Neuron (in vitro differentiated cells): ENCODE measurements around the gene UGT1A5.

Experiments
- H2AFZ ChIP-seq: one replicate; pipeline ENCODE4 v1.6.1; 2013; ENCODE audit warnings: low read depth, mild to moderate bottlenecking, inconsistent platforms, low read length, moderate library complexity
- H3K27me3 ChIP-seq: one replicate; pipeline ENCODE4 v1.6.1; 2013; ENCODE audit warnings: low read length; ENCODE audit not compliant: insufficient read depth
- H3K36me3 ChIP-seq: one replicate; pipeline ENCODE4 v1.6.1; 2013; ENCODE audit warnings: low read length; ENCODE audit not compliant: insufficient read depth
- H3K4me1 ChIP-seq: one replicate; pipeline ENCODE4 v1.6.1; 2013; ENCODE audit warnings: low read length; ENCODE audit not compliant: insufficient read depth
- H3K4me3 ChIP-seq: 2 replicates; pipeline ENCODE4 v1.5.1; 2013; ENCODE audit warnings: mild to moderate bottlenecking, low read length, moderate library complexity
- H3K9me3 ChIP-seq: one replicate; pipeline ENCODE4 v1.6.1; 2013; ENCODE audit warnings: low read length

The UGT1A5 gene

GRCh38 chr2:233815861-233816260, 103.2 kb downstream of the UGT1A5 start:
- H3K4me3 ChIP-seq, result no peak overlapping the region

GRCh38 chr2:233816334-233816733, 103.6 kb downstream of the UGT1A5 start:
- Histone ChIP-seq H3K4me1 (no peaks in the 10 kb centered on the region), H3K4me3 (no peak overlapping the region), H3K36me3 (no peaks in the 10 kb centered on the region), H3K27me3 (no peaks in the 10 kb centered on the region), H3K9me3 (no peaks in the 10 kb centered on the region), H2AFZ (no peak overlapping the region)

More at GRCh38 chr2:233815861-233816260, 103.2 kb downstream of the UGT1A5 start:
- H2AFZ ChIP-seq, result no peak overlapping the region
- no peaks in the 10 kb centered on the region for H3K9me3 ChIP-seq
- no peaks in the 10 kb centered on the region for H3K36me3 ChIP-seq
- H3K27me3 ChIP-seq, result no peaks in the 10 kb centered on the region
- H3K4me1 ChIP-seq, result no peaks in the 10 kb centered on the region

DNA sequence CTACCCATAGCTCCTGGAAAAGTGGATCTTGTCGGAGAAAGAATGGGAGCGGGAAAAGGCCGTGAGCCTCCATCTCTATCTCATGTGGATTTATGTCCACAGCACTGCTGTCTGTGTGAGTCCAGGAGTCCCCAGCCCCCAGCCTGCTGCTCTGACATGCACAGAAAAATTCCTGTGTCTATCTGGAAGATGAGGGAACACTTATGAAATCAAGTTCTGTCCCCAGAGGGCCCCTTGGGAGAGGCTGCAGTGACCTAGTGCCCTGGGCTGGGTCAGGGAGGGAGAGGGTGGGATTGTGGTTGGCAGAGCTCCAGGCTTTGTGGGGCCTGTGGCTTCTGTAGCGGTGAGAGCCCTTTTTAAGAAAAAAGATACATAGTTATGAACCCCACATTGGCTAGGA, 104.1 kb downstream of the UGT1A5 start:
- H3K9me3 ChIP-seq, result no peaks in the 10 kb centered on the region
- H3K4me1 ChIP-seq, result no peaks in the 10 kb centered on the region
- no peaks in the 10 kb centered on the region for H3K36me3 ChIP-seq
- H2AFZ ChIP-seq, result no peak overlapping the region
- no peaks in the 10 kb centered on the region for H3K27me3 ChIP-seq
- H3K4me3 ChIP-seq, result no peak overlapping the region

- no peaks in the 10 kb centered on the region for H3K36me3 ChIP-seq
- no peaks in the 10 kb centered on the region for H3K9me3 ChIP-seq
- H3K4me3 ChIP-seq, result no peak overlapping the region
- H3K4me1 ChIP-seq, result no peaks in the 10 kb centered on the region
- no peak overlapping the region for H2AFZ ChIP-seq
- H3K27me3 ChIP-seq, result no peaks in the 10 kb centered on the region
These were observed 104.7 kb downstream of the UGT1A5 start for GRCh38 chr2:233817361-233817911.

GRCh38 chr2:233817995-233818638, 105.4 kb downstream of the UGT1A5 start:
- Histone ChIP-seq H3K36me3 (no peaks in the 10 kb centered on the region), H3K27me3 (no peaks in the 10 kb centered on the region), H3K4me3 (no peak overlapping the region), H3K9me3 (no peaks in the 10 kb centered on the region), H2AFZ (no peak overlapping the region), H3K4me1 (no peaks in the 10 kb centered on the region)

DNA sequence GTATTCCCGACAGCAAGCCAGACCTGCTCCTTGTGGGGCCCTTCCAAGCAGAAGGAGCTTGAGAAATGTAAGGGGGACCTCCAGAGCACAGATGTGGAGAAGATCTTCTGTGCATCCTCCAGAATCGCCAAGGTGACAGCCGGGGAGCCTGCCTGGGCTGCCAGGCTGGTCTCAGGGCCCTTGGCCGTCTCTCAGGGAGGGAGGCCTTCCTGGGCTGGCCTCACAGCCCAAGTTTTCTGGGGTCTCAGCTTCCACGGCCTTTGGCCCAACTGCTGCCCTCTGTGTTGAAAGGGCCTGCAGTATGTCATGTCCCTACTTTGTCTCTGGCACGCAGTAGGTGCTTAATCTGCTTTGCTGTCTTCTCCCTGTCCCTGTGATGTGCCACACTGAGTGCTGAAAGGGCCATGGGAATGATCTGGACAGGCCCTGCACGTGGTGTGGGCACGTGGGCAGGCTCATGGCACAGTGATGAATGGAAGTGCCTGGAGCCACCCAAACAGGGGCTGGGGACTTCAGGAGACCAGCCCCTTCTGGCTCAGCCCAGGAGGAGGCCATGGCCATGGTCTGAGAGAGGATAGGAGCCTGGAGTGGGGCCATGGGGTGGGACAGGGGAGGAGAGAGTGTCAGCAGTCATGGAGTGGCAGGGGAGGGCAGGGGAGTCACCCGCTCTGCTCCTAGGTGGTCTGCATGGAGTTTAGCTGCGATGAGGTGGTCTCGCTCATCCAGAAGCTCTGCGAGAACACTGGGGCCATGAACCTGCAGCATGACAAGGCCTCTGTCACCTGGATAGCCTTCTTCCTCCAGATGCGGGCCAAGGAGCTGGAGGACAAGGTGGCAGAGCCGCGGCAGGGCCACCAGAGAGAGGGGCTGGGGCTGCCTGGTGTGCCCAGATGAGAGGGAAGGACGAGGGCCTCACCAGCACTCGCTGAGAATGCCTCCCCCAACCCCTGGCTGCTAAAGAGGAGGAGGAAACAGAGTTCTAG, 106.2 kb downstream of the UGT1A5 start:
- H2AFZ ChIP-seq, result no peak overlapping the region
- H3K4me1 ChIP-seq, result no peaks in the 10 kb centered on the region
- no peaks in the 10 kb centered on the region for H3K9me3 ChIP-seq
- no peak overlapping the region for H3K4me3 ChIP-seq
- no peaks in the 10 kb centered on the region for H3K36me3 ChIP-seq
- H3K27me3 ChIP-seq, result no peaks in the 10 kb centered on the region

GRCh38 chr2:233819884-233820773, 107.4 kb downstream of the UGT1A5 start:
- H3K4me1 ChIP-seq, result no peaks in the 10 kb centered on the region
- no peak overlapping the region for H2AFZ ChIP-seq
- H3K36me3 ChIP-seq, result no peaks in the 10 kb centered on the region
- no peaks in the 10 kb centered on the region for H3K9me3 ChIP-seq
- H3K27me3 ChIP-seq, result no peaks in the 10 kb centered on the region
- no peak overlapping the region for H3K4me3 ChIP-seq

- Histone ChIP-seq H3K36me3 (no peaks in the 10 kb centered on the region), H3K9me3 (no peaks in the 10 kb centered on the region)
These were observed 108.0 kb downstream of the UGT1A5 start for GRCh38 chr2:233820774-233821105.

DNA sequence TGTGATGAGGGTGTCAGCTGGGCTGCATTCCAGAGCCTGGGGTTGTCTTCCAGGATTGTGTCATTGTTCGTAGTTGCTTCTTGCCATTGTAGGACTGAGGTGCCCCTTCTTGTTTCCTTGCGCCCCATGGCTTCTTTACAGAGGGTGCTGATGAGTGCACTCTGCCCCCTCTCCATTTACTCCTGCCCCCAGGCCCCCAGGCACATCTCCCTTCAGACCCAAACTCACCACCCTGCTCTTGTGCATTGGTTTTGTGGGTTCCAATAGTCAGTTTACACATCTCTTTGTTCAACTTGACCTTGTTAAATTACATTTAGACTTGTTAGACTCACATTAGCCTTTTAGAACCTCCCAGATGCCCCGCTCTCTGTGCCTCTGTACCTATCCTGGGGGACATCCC, 108.5 kb downstream of the UGT1A5 start:
- Histone ChIP-seq H3K9me3 (no peaks in the 10 kb centered on the region), H2AFZ (no peak overlapping the region), H3K4me1 (no peaks in the 10 kb centered on the region), H3K4me3 (no peak overlapping the region), H3K36me3 (no peaks in the 10 kb centered on the region), H3K27me3 (no peaks in the 10 kb centered on the region)

More at GRCh38 chr2:233820774-233821105, 108.0 kb downstream of the UGT1A5 start:
- no peaks in the 10 kb centered on the region for H3K4me1 ChIP-seq
- H2AFZ ChIP-seq, result no peak overlapping the region
- no peak overlapping the region for H3K4me3 ChIP-seq
- no peaks in the 10 kb centered on the region for H3K27me3 ChIP-seq

DNA sequence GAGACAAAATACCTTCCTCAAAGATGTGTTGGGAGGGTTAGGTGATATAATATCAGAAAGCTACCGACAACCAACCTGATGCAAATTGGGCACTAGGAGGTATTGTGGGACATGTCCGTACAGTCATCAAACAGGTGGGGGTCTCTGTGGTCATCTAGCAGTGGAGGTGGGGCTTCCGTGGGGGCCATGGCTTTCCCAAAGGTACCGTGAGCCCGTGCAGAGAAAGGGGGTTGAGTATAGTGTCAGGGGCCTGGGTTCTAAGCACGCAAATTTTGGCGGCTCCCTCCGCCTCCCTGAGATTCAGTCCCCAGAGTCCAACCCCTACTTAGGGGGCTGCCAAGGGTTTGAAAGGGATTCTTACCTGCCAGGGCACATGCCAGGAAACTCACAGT, 109.0 kb downstream of the UGT1A5 start:
- Histone ChIP-seq H3K4me1 (no peaks in the 10 kb centered on the region), H3K27me3 (no peaks in the 10 kb centered on the region), H3K36me3 (no peaks in the 10 kb centered on the region), H2AFZ (no peak overlapping the region), H3K9me3 (no peaks in the 10 kb centered on the region), H3K4me3 (no peak overlapping the region)

- no peaks in the 10 kb centered on the region for H3K27me3 ChIP-seq
- no peaks in the 10 kb centered on the region for H3K36me3 ChIP-seq
- no peaks in the 10 kb centered on the region for H3K4me1 ChIP-seq
- H2AFZ ChIP-seq, result no peak overlapping the region
- no peaks in the 10 kb centered on the region for H3K9me3 ChIP-seq
- no peak overlapping the region for H3K4me3 ChIP-seq
These were observed 109.5 kb downstream of the UGT1A5 start for GRCh38 chr2:233822101-233822771.
